ENCODE results near the gene NKD2. TPM values are rescaled to one million over a fixed set of nuclear protein-coding genes. Genes with fewer than 3 reads are reported as not detected.

NKD2 gene
- polyA plus RNA-seq, 1 of the 3 experiments (the other 2 are of a cell fraction), result not detected

- Histone ChIP-seq H3K36me3 (replicated peaks in 1 of 2; ENCODE audit: control insufficient read depth in 1 of 2, insufficient read depth in 2 of 2, low read length in 1 of 2) (no peaks in the 10 kb centered on the region), H3K79me2 (ENCODE audit: insufficient read depth) (no peaks in the 10 kb centered on the region), H3K27me3 (ENCODE audit: insufficient read depth) (no peaks in the 10 kb centered on the region), H3K4me3 (ENCODE audit: low read depth in 2 of 2, low read length in 1 of 2) (no peak overlapping the region), H3K4me2 (no peak overlapping the region), H4K20me1 (ENCODE audit: insufficient read depth) (no peaks in the 10 kb centered on the region), H3K9ac (no peak overlapping the region), H3K9me3 (no peaks in the 10 kb centered on the region), H2AFZ (ENCODE audit: low read depth) (no peak overlapping the region), H3F3A (replicated peaks; ENCODE audit: insufficient read depth) (no peaks in the 10 kb centered on the region), H3K9me2 (no peaks in the 10 kb centered on the region), H3K27ac (ENCODE audit: low read depth in 2 of 2, low read length in 1 of 2) (no peak overlapping the region), H3K4me1 (ENCODE audit: control insufficient read depth in 1 of 2, insufficient read depth in 2 of 2, low read depth in 1 of 2, low read length in 1 of 2) (peaks cover 0 to 8% of the 10 kb centered on the region in 2 experiments; a peak in 1 of 4 replicates)
- no peak for DNase-seq
- POLR2A ChIA-PET, result no interaction called here
- CTCF ChIA-PET, result no interaction called here
- TF ChIP-seq ELF1 (IDR thresholded peaks at IDR 0.05) (no peak), NRF1 (IDR thresholded peaks at IDR 0.05; ENCODE audit: low read depth, low read length) (no peak), EP300 (IDR thresholded peaks at IDR 0.05; ENCODE audit: borderline replicate concordance in 1 of 2, low read depth in 1 of 2, low read length in 1 of 2) (no peak), MEF2A (IDR thresholded peaks at IDR 0.05; ENCODE audit: borderline replicate concordance, low read depth) (no peak), FOXM1 (IDR thresholded peaks at IDR 0.05; ENCODE audit: low read depth) (no peak), YY1 (IDR thresholded peaks at IDR 0.05; ENCODE audit: low read depth) (no peak), SMC3 (IDR thresholded peaks at IDR 0.05; ENCODE audit: low read depth, low read length) (no peak), CHD2 (IDR thresholded peaks at IDR 0.05; ENCODE audit: low read length, partially characterized antibody) (no peak), CTCF (IDR thresholded peaks at IDR 0.05) (no peak), TEAD4 (IDR thresholded peaks at IDR 0.05; ENCODE audit: borderline replicate concordance, insufficient read depth) (no peak), GATA2 (CRISPR knock-in tag; IDR thresholded peaks at IDR 0.05) (no peak), FOXJ3 (CRISPR knock-in tag; IDR thresholded peaks at IDR 0.05) (no peak), TCF12 (IDR thresholded peaks at IDR 0.05) (no peak), RXRA (IDR thresholded peaks at IDR 0.05; ENCODE audit: borderline replicate concordance, low read depth) (no peak), MXI1 (IDR thresholded peaks at IDR 0.05; ENCODE audit: low read depth, low read length) (no peak), JUND (IDR thresholded peaks at IDR 0.05) (no peak)
- 74% methylated on average over 7 of the region's 11 CpGs for WGBS (ENCODE audit: low lambda C conversion rate)
These were observed 77.5 kb downstream of the NKD2 start for GRCh38 chr5:1086137-1086536.

GRCh38 chr5:1086871-1087270, 78.3 kb downstream of the NKD2 start:
- Histone ChIP-seq H3F3A (replicated peaks; ENCODE audit: insufficient read depth) (no peaks in the 10 kb centered on the region), H3K4me3 (ENCODE audit: low read depth in 2 of 2, low read length in 1 of 2) (no peak overlapping the region), H3K36me3 (replicated peaks in 1 of 2; ENCODE audit: control insufficient read depth in 1 of 2, insufficient read depth in 2 of 2, low read length in 1 of 2) (no peaks in the 10 kb centered on the region), H3K4me1 (ENCODE audit: control insufficient read depth in 1 of 2, insufficient read depth in 2 of 2, low read depth in 1 of 2, low read length in 1 of 2) (peaks cover 0 to 8% of the 10 kb centered on the region in 2 experiments; a peak in 1 of 4 replicates), H3K27ac (ENCODE audit: low read depth in 2 of 2, low read length in 1 of 2) (no peak overlapping the region), H3K27me3 (ENCODE audit: insufficient read depth) (no peaks in the 10 kb centered on the region), H3K79me2 (ENCODE audit: insufficient read depth) (no peaks in the 10 kb centered on the region), H2AFZ (ENCODE audit: low read depth) (no peak overlapping the region), H3K9ac (no peak overlapping the region), H3K9me3 (no peaks in the 10 kb centered on the region), H3K9me2 (no peaks in the 10 kb centered on the region), H4K20me1 (ENCODE audit: insufficient read depth) (no peaks in the 10 kb centered on the region), H3K4me2 (no peak overlapping the region)
- no peak for DNase-seq
- POLR2A ChIA-PET, result no interaction called here
- 89% methylated on average over 24 of the region's 31 CpGs for WGBS (ENCODE audit: low lambda C conversion rate)
- no peak for TF ChIP-seq JUND (IDR thresholded peaks at IDR 0.05)
- no peak for TF ChIP-seq YY1 (IDR thresholded peaks at IDR 0.05; ENCODE audit: low read depth)
- no peak for TF ChIP-seq EP300 (IDR thresholded peaks at IDR 0.05; ENCODE audit: borderline replicate concordance in 1 of 2, low read depth in 1 of 2, low read length in 1 of 2)
- no peak for TF ChIP-seq FOXJ3 (CRISPR knock-in tag; IDR thresholded peaks at IDR 0.05)
- no peak for TF ChIP-seq EZH2phosphoT487 (IDR thresholded peaks at IDR 0.05; ENCODE audit: borderline replicate concordance, low read depth)
- no peak for TF ChIP-seq GABPA (IDR thresholded peaks at IDR 0.05; ENCODE audit: low read depth)
- no peak for TF ChIP-seq RCOR1 (IDR thresholded peaks at IDR 0.05; ENCODE audit: low read length)
- no peak for TF ChIP-seq FOXM1 (IDR thresholded peaks at IDR 0.05; ENCODE audit: low read depth)
- TF ChIP-seq RXRA (IDR thresholded peaks at IDR 0.05; ENCODE audit: borderline replicate concordance, low read depth), result no peak
- TF ChIP-seq RFX5 (IDR thresholded peaks at IDR 0.05; ENCODE audit: low read length), result no peak
- no peak for TF ChIP-seq NRF1 (IDR thresholded peaks at IDR 0.05; ENCODE audit: low read depth, low read length)
- no peak for TF ChIP-seq USF2 (IDR thresholded peaks at IDR 0.05; ENCODE audit: borderline replicate concordance, low read depth, low read length)
- no peak for TF ChIP-seq CHD2 (IDR thresholded peaks at IDR 0.05; ENCODE audit: low read length, partially characterized antibody)
- no peak for TF ChIP-seq MEF2A (IDR thresholded peaks at IDR 0.05; ENCODE audit: borderline replicate concordance, low read depth)
- TF ChIP-seq NFIC (IDR thresholded peaks at IDR 0.05; ENCODE audit: borderline replicate concordance), result no peak
- no peak for TF ChIP-seq MAX (IDR thresholded peaks at IDR 0.05; ENCODE audit: low read depth)
- no peak for TF ChIP-seq TCF12 (IDR thresholded peaks at IDR 0.05)
- CTCF ChIA-PET, result no interaction called here
